Astrocyte (in vitro differentiated cells and primary cell): ENCODE data around the gene ALX4. TPM values are rescaled to one million over a fixed set of nuclear protein-coding genes. Genes with fewer than 3 reads are reported as not detected.

Experiments
- DNase-seq: peaks from one replicate; pipeline ENCODE4 v3.0.0-alpha.2; 2010; ENCODE audit warnings: low read depth
- FAIRE-seq: peaks from 2 replicates; lab custom pipeline; 2011; peaks lifted over from hg19 to GRCh38; lab: Jason Lieb, UNC
- H2AFZ ChIP-seq: 2 replicates; pipeline ENCODE4 v1.6.0; 2012; ENCODE audit warnings: low read depth, low read length, inconsistent platforms
- H3K27ac ChIP-seq: 2 replicates; pipeline ENCODE4 v1.5.1; 2011; ENCODE audit warnings: low read depth, low read length, inconsistent platforms
- H3K27me3 ChIP-seq: 2 replicates; pipeline ENCODE4 v1.6.0; 2011; ENCODE audit warnings: low read length, inconsistent platforms; ENCODE audit not compliant: insufficient read depth
- H3K36me3 ChIP-seq: 2 replicates; pipeline ENCODE4 v1.5.1; 2011; ENCODE audit warnings: low read length, inconsistent platforms; ENCODE audit not compliant: insufficient read depth
- H3K4me1 ChIP-seq: 2 replicates; pipeline ENCODE4 v1.5.1; 2011; ENCODE audit warnings: low read length, inconsistent platforms; ENCODE audit not compliant: insufficient read depth
- H3K4me2 ChIP-seq: 2 replicates; pipeline ENCODE4 v1.6.0; 2012; ENCODE audit warnings: low read length, inconsistent platforms
- H3K4me3 ChIP-seq: 2 replicates; pipeline ENCODE4 v1.5.1; 2011; ENCODE audit warnings: low read depth, mild to moderate bottlenecking, low read length, inconsistent platforms; ENCODE audit not compliant: insufficient read depth
- H3K79me2 ChIP-seq: 2 replicates; pipeline ENCODE4 v1.6.0; 2012; ENCODE audit warnings: mild to moderate bottlenecking, low read length, inconsistent platforms; ENCODE audit not compliant: insufficient read depth
- H3K9ac ChIP-seq: 2 replicates; pipeline ENCODE4 v1.6.0; 2012; ENCODE audit warnings: mild to moderate bottlenecking, low read length, inconsistent platforms
- H3K9me3 ChIP-seq: 2 replicates; pipeline ENCODE4 v1.5.1; 2012; ENCODE audit warnings: low read depth, mild to moderate bottlenecking, low read length, inconsistent platforms; ENCODE audit not compliant: insufficient read depth
- H4K20me1 ChIP-seq: 2 replicates; pipeline ENCODE4 v1.6.0; 2012; ENCODE audit warnings: low read length, inconsistent platforms; ENCODE audit not compliant: insufficient read depth
- H3K27ac Mint-ChIP-seq: one replicate; pipeline ENCODE4 v1.8.0; 2021; ENCODE audit warnings: mild to moderate bottlenecking, mixed read lengths; ENCODE audit not compliant: unreplicated experiment
- H3K27me3 Mint-ChIP-seq: one replicate; pipeline ENCODE4 v1.8.0; 2021; ENCODE audit warnings: low read depth, mixed read lengths; ENCODE audit not compliant: unreplicated experiment
- H3K36me3 Mint-ChIP-seq: one replicate; pipeline ENCODE4 v1.8.0; 2021; ENCODE audit warnings: low read depth, mixed read lengths; ENCODE audit not compliant: unreplicated experiment
- H3K4me1 Mint-ChIP-seq: one replicate; pipeline ENCODE4 v1.8.0; 2021; ENCODE audit warnings: low read depth, mixed read lengths; ENCODE audit not compliant: unreplicated experiment
- H3K4me3 Mint-ChIP-seq: one replicate; pipeline ENCODE4 v1.8.0; 2021; ENCODE audit warnings: mild to moderate bottlenecking, moderate library complexity, mixed read lengths; ENCODE audit not compliant: unreplicated experiment
- H3K9me3 Mint-ChIP-seq: one replicate; pipeline ENCODE4 v1.8.0; 2021; ENCODE audit warnings: mild to moderate bottlenecking, mixed read lengths; ENCODE audit not compliant: unreplicated experiment
- CTCF ChIP-seq: IDR thresholded peaks from 2 replicates; pipeline ENCODE4 v1.5.1; 2011; ENCODE audit warnings: low read depth, mild to moderate bottlenecking, inconsistent platforms, low read length, moderate library complexity; ENCODE audit not compliant: insufficient read depth
- EZH2 ChIP-seq: IDR thresholded peaks from 2 replicates; pipeline ENCODE4 v1.6.1; 2012; ENCODE audit warnings: mild to moderate bottlenecking, low read length, inconsistent platforms; ENCODE audit not compliant: insufficient read depth
- total RNA-seq: library from RNA; stranded (reverse); gene quantifications from 2 replicates; pipeline ENCODE4 v1.2.1, GENCODE V29; 2021

ALX4 gene
- total RNA-seq, 1 donor from 2014 or later: not detected

- no peaks in the 10 kb centered on the region for H3K4me1 ChIP-seq
- Mint-ChIP-seq H3K4me3 (no peak overlapping the region), H3K4me1 (no peaks in the 10 kb centered on the region), H3K36me3 (no peaks in the 10 kb centered on the region), H3K9me3 (peaks cover 7% of the 10 kb centered on the region), H3K27ac (no peak overlapping the region), H3K27me3 (peaks cover 54% of the 10 kb centered on the region)
- TF ChIP-seq CTCF: no peak
- no peak for TF ChIP-seq EZH2
- H3K27me3 ChIP-seq: peaks cover 15% of the 10 kb centered on the region
- no peaks in the 10 kb centered on the region for H3K36me3 ChIP-seq
- no peak overlapping the region for H3K4me3 ChIP-seq
- H3K9me3 ChIP-seq: no peaks in the 10 kb centered on the region
- H3K27ac ChIP-seq: no peak overlapping the region
- FAIRE-seq (no peak), DNase-seq (no peak)
- H3K79me2 ChIP-seq: no peaks in the 10 kb centered on the region
- H3K9ac ChIP-seq: no peak overlapping the region
- H4K20me1 ChIP-seq: no peaks in the 10 kb centered on the region
- no peak overlapping the region for H2AFZ ChIP-seq
- no peak overlapping the region for H3K4me2 ChIP-seq
Observed at GRCh38 chr11:44357711-44358110, 47.8 kb upstream of the ALX4 start.

- H3K27ac Mint-ChIP-seq: no peak overlapping the region
- Histone ChIP-seq H3K9ac (no peak overlapping the region), H4K20me1 (no peaks in the 10 kb centered on the region), H3K9me3 (no peaks in the 10 kb centered on the region), H3K27me3 (peaks cover 10% of the 10 kb centered on the region), H3K4me2 (no peak overlapping the region), H3K4me1 (no peaks in the 10 kb centered on the region), H3K4me3 (no peak overlapping the region), H3K27ac (no peak overlapping the region), H3K36me3 (no peaks in the 10 kb centered on the region), H2AFZ (no peak overlapping the region), H3K79me2 (no peaks in the 10 kb centered on the region)
- TF ChIP-seq EZH2: no peak
- no peak for TF ChIP-seq CTCF
- FAIRE-seq (no peak), DNase-seq (no peak)
- peaks cover 6% of the 10 kb centered on the region for H3K9me3 Mint-ChIP-seq
- H3K27me3 Mint-ChIP-seq: peaks cover 45% of the 10 kb centered on the region
- H3K4me1 Mint-ChIP-seq: no peaks in the 10 kb centered on the region
- H3K36me3 Mint-ChIP-seq: no peaks in the 10 kb centered on the region
- H3K4me3 Mint-ChIP-seq: no peak overlapping the region
Observed at GRCh38 chr11:44356351-44356750, 46.4 kb upstream of the ALX4 start.

GRCh38 chr11:44351898-44352498 lies 42.1 kb upstream of the ALX4 start:
- Mint-ChIP-seq H3K36me3 (peaks cover under 1% of the 10 kb centered on the region), H3K27ac (no peak overlapping the region)

More at GRCh38 chr11:44351898-44352498, 42.1 kb upstream of the ALX4 start:
- DNase-seq (no peak), FAIRE-seq (no peak)
- peaks cover 13% of the 10 kb centered on the region for H3K27me3 ChIP-seq
- H3K4me1 ChIP-seq: no peaks in the 10 kb centered on the region
- H4K20me1 ChIP-seq: no peaks in the 10 kb centered on the region
- H3K27me3 Mint-ChIP-seq: peaks cover 39% of the 10 kb centered on the region
- H3K4me1 Mint-ChIP-seq: no peaks in the 10 kb centered on the region
- H3K9me3 ChIP-seq: no peaks in the 10 kb centered on the region
- H3K27ac ChIP-seq: no peak overlapping the region
- H3K79me2 ChIP-seq: no peaks in the 10 kb centered on the region
- H3K36me3 ChIP-seq: no peaks in the 10 kb centered on the region
- H3K4me3 ChIP-seq: no peak overlapping the region
- no peak overlapping the region for H3K4me2 ChIP-seq
- TF ChIP-seq EZH2 (no peak), CTCF (no peak)
- H3K9me3 Mint-ChIP-seq: no peaks in the 10 kb centered on the region
- no peak overlapping the region for H2AFZ ChIP-seq
- no peak overlapping the region for H3K9ac ChIP-seq
- no peak overlapping the region for H3K4me3 Mint-ChIP-seq
